Measurements from ENCODE around the gene SURF4. TPM values are rescaled to one million over a fixed set of nuclear protein-coding genes. Genes with fewer than 3 reads are reported as not detected.
A peak's percentile ranks its signal among the peaks of the same experiment; 100 is the strongest.

SURF4 gene
- total and polyA plus RNA-seq, 2 donors (not counting 1 experiment from before 2014, with no cell fraction given) = 34.7 to 43.8 TPM

- H3K27ac Mint-ChIP-seq = no peak overlapping the region
- DNase-seq (no peak), ATAC-seq (ENCODE audit: low read depth) (no peak)
- no peak for TF ChIP-seq CTCF (IDR thresholded peaks at IDR 0.05)
- TF ChIP-seq EZH2 (IDR thresholded peaks at IDR 0.05; ENCODE audit: borderline replicate concordance, insufficient read depth, low read depth, low read length, poor library complexity, severe bottlenecking) = no peak
- H3K79me2 ChIP-seq (ENCODE audit: control insufficient read depth, insufficient read depth, low read length) = peaks cover 39% of the 10 kb centered on the region
- peaks cover 30% of the 10 kb centered on the region for H3K4me1 Mint-ChIP-seq
- no peak overlapping the region for H3K4me2 ChIP-seq (replicated peaks; ENCODE audit: low read depth, low read length, poor library complexity, severe bottlenecking)
- intact Hi-C loops (cut with micrococcal nuclease) = loop anchor here (10.0 kb wide), 1 partner anchor 175 kb away; no protein-coding TSS in a partner anchor
- CTCF ChIA-PET = interaction anchor here (1.1 to 2.0 kb wide), 2 partner anchors 12 to 43 kb away, joined by 3 to 7 read pairs; partner anchors contain the start of genes MED22 and RPL7A
- H3K9me3 ChIP-seq (ENCODE audit: control extremely low read depth in 1 of 3, control insufficient read depth in 2 of 3, insufficient read depth in 1 of 3, low read length in 2 of 3) = peaks cover 0 to 3% (median 0%) of the 10 kb centered on the region in 3 donors
- no peaks in the 10 kb centered on the region for H3K27me3 ChIP-seq (replicated peaks in 1 of 4; ENCODE audit: control extremely low read depth in 1 of 4, control insufficient read depth in 3 of 4, insufficient read depth in 4 of 4, low read length in 3 of 4)
- POLR2A ChIA-PET = no interaction called here
- no peaks in the 10 kb centered on the region for H3K27me3 Mint-ChIP-seq
- no peak overlapping the region for H3K27ac ChIP-seq (ENCODE audit: low read length in 2 of 2)
- H3K4me3 Mint-ChIP-seq = no peak overlapping the region
- H3K4me1 ChIP-seq (ENCODE audit: control insufficient read depth in 2 of 2, insufficient read depth in 2 of 2, low read length in 2 of 2) = peaks cover 16 to 29% of the 10 kb centered on the region in 2 donors
- H3K36me3 ChIP-seq (replicated peaks in 1 of 2; ENCODE audit: control extremely low read depth in 1 of 2, control insufficient read depth in 1 of 2, extremely low read depth in 1 of 2, insufficient read depth in 2 of 2, low read length in 1 of 2) = peaks cover 0 to 56% of the 10 kb centered on the region in 2 experiments
- H3K9me3 Mint-ChIP-seq (ENCODE audit: insufficient read depth) = no peaks in the 10 kb centered on the region
- no peak overlapping the region for H3K9ac ChIP-seq (ENCODE audit: low read length)
- no peak overlapping the region for H3K4me3 ChIP-seq (ENCODE audit: control extremely low read depth in 1 of 5, extremely low read depth in 1 of 5, insufficient read depth in 1 of 5, low read depth in 2 of 5, low read length in 4 of 5)
- peaks cover 34% of the 10 kb centered on the region for H4K20me1 ChIP-seq (ENCODE audit: control insufficient read depth, insufficient read depth, low read length, poor library complexity, severe bottlenecking)
- WGBS (ENCODE audit: insufficient coverage) = 95% methylated on average over 17 of the region's 20 CpGs
- no peak overlapping the region for H2AFZ ChIP-seq (ENCODE audit: insufficient read depth, low read depth, low read length, poor library complexity, severe bottlenecking)
These were observed 16.3 kb downstream of the SURF4 start for GRCh38 chr9:133359399-133360175.

GRCh38 chr9:133357656-133358055 is 18.2 kb downstream of the SURF4 start:
- H3K36me3 ChIP-seq (replicated peaks in 1 of 2; ENCODE audit: control extremely low read depth in 1 of 2, control insufficient read depth in 1 of 2, extremely low read depth in 1 of 2, insufficient read depth in 2 of 2, low read length in 1 of 2) = peaks cover 0 to 52% of the 10 kb centered on the region in 2 experiments
- Mint-ChIP-seq H3K27ac (peak overlapping the region; percentile 63), H3K27me3 (no peaks in the 10 kb centered on the region), H3K4me1 (peaks cover 30% of the 10 kb centered on the region), H3K9me3 (ENCODE audit: insufficient read depth) (no peaks in the 10 kb centered on the region), H3K4me3 (peak overlapping the region; percentile 89)
- peaks cover 52% of the 10 kb centered on the region for H3K79me2 ChIP-seq (ENCODE audit: control insufficient read depth, insufficient read depth, low read length)
- peaks cover 0 to 3% (median 0%) of the 10 kb centered on the region in 3 donors for H3K9me3 ChIP-seq (ENCODE audit: control extremely low read depth in 1 of 3, control insufficient read depth in 2 of 3, insufficient read depth in 1 of 3, low read length in 2 of 3)
- DNase-seq (no peak), ATAC-seq (ENCODE audit: low read depth) (no peak)
- H3K4me2 ChIP-seq (replicated peaks; ENCODE audit: low read depth, low read length, poor library complexity, severe bottlenecking) = peak overlapping the region; percentile 98
- H2AFZ ChIP-seq (ENCODE audit: insufficient read depth, low read depth, low read length, poor library complexity, severe bottlenecking) = no peak overlapping the region
- POLR2A ChIA-PET = no interaction called here
- no peak overlapping the region for H3K27ac ChIP-seq (ENCODE audit: low read length in 2 of 2)
- no peak for TF ChIP-seq EZH2 (IDR thresholded peaks at IDR 0.05; ENCODE audit: borderline replicate concordance, insufficient read depth, low read depth, low read length, poor library complexity, severe bottlenecking)
- CTCF ChIA-PET = interaction anchor here (0.9 to 2.0 kb wide), 2 partner anchors 14 to 21 kb away, joined by 3 to 11 read pairs; no protein-coding TSS in a partner anchor
- peak overlapping the region in 1 of 5 experiments; percentile 75 for H3K4me3 ChIP-seq (ENCODE audit: control extremely low read depth in 1 of 5, extremely low read depth in 1 of 5, insufficient read depth in 1 of 5, low read depth in 2 of 5, low read length in 4 of 5)
- WGBS (ENCODE audit: insufficient coverage) = 96% methylated on average over 14 of the region's 14 CpGs
- intact Hi-C loops (cut with micrococcal nuclease) = loop anchor here (10.0 kb wide), 1 partner anchor 173 kb away; no protein-coding TSS in a partner anchor
- no peak overlapping the region for H3K9ac ChIP-seq (ENCODE audit: low read length)
- no peaks in the 10 kb centered on the region for H3K27me3 ChIP-seq (replicated peaks in 1 of 4; ENCODE audit: control extremely low read depth in 1 of 4, control insufficient read depth in 3 of 4, insufficient read depth in 4 of 4, low read length in 3 of 4)
- H4K20me1 ChIP-seq (ENCODE audit: control insufficient read depth, insufficient read depth, low read length, poor library complexity, severe bottlenecking) = peaks cover 32% of the 10 kb centered on the region
- peaks cover 16 to 29% of the 10 kb centered on the region in 2 donors for H3K4me1 ChIP-seq (ENCODE audit: control insufficient read depth in 2 of 2, insufficient read depth in 2 of 2, low read length in 2 of 2)
